Mucosa of descending colon (tissue), 3 donors: ENCODE results near the gene FGR. TPM values are rescaled to one million over a fixed set of nuclear protein-coding genes. Genes with fewer than 3 reads are reported as not detected.

Experiments
- ATAC-seq: fragments of 200-7000 bp; cut with Tn5 transposase; one replicate; pipeline ENCODE4 v1.9.1; 2020; ENCODE audit warnings: mild to moderate bottlenecking, moderate library complexity
- DNase-seq, 3 donors: peaks; one replicate each; pipeline ENCODE4 v3.0.0-alpha.2; 2020
- H3K36me3 ChIP-seq: fragments of 200-600 bp; one replicate; pipeline ENCODE4 v1.8.0; 2021; ENCODE audit warnings: low read depth, mild to moderate bottlenecking
- H3K4me1 ChIP-seq: fragments of 200-600 bp; one replicate; pipeline ENCODE4 v1.8.0; 2021; ENCODE audit warnings: low read depth, mild to moderate bottlenecking
- H3K4me3 ChIP-seq: fragments of 200-600 bp; one replicate; pipeline ENCODE4 v1.8.0; 2021; ENCODE audit warnings: mild to moderate bottlenecking
- H3K9me3 ChIP-seq: fragments of 200-600 bp; one replicate; pipeline ENCODE4 v1.8.0; 2021; ENCODE audit warnings: mild to moderate bottlenecking
- intact Hi-C, 2 donors: fragments of 100-400 bp; cut with DNase I in 1 of 2; cut with micrococcal nuclease in 1 of 2; formaldehyde crosslinking; loops; one replicate each; pipeline versions ENCODE4 v1.11.0 to v1.11.1; 2022; cut with DNase I, micrococcal nuclease
- total RNA-seq, 3 donors: library from RNA; stranded (reverse); fragmentation: NEBNext Ultra II Directional in 2 of 3; extraction: Animal tissue kit (Norgen Biotek cat#: 25700) in 2 of 3; gene quantifications; one replicate each; pipeline versions ENCODE4 v1.2.1 to v1.2.4, GENCODE V29; 2021 to 2023
- TF ChIP-seq, protein P1 (sequence below): fragments of 200-600 bp; IDR thresholded peaks from one replicate; pipeline ENCODE4 v1.8.0; 2022; ENCODE audit warnings: antibody characterized with exemption, mild to moderate bottlenecking
- donor health status: DM: no; HTN: no; CAD: no; lungs with moderate emphysema.
- donor health status: DM: no; HTN: no; CAD: no.
- donor health status: DM: no; HTN: yes; CAD: no.

Gene FGR
- total RNA-seq, 3 donors from 2014 or later, result 2.3 to 5.7 (median 5.3) TPM

- intact Hi-C loops, result no loop called here
- no peaks in the 10 kb centered on the region for H3K36me3 ChIP-seq
- H3K9me3 ChIP-seq, result no peaks in the 10 kb centered on the region
- DNase-seq, result no peak
- TF ChIP-seq, protein P1, sequence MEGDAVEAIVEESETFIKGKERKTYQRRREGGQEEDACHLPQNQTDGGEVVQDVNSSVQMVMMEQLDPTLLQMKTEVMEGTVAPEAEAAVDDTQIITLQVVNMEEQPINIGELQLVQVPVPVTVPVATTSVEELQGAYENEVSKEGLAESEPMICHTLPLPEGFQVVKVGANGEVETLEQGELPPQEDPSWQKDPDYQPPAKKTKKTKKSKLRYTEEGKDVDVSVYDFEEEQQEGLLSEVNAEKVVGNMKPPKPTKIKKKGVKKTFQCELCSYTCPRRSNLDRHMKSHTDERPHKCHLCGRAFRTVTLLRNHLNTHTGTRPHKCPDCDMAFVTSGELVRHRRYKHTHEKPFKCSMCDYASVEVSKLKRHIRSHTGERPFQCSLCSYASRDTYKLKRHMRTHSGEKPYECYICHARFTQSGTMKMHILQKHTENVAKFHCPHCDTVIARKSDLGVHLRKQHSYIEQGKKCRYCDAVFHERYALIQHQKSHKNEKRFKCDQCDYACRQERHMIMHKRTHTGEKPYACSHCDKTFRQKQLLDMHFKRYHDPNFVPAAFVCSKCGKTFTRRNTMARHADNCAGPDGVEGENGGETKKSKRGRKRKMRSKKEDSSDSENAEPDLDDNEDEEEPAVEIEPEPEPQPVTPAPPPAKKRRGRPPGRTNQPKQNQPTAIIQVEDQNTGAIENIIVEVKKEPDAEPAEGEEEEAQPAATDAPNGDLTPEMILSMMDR, result no peak
- H3K4me1 ChIP-seq, result peaks cover 17% of the 10 kb centered on the region
- H3K4me3 ChIP-seq, result no peak overlapping the region
- ATAC-seq, result no peak
Observed at GRCh38 chr1:27596986-27597385, 38.0 kb downstream of the FGR start.

DNA sequence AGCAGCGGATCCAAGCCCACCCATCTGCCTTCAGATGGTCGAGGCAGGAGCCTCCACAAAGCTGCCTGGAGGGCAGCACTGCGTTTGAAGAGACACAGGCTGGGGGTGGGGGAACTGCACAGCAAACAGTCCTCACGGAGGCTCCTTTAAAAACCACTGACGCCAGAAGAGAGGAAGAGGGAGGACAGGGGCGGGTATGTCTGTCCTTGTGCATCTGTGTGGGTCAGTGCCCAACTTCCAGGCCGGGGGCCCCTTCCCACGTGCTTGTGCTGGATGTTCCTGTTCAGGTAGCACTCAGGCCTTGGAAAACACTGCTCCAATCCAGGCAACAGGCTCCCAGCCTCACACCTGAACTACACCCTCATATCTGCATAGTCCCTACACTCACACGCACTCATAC lies 38.7 kb downstream of the FGR start:
- H3K4me1 ChIP-seq, result peaks cover 16% of the 10 kb centered on the region
- no peaks in the 10 kb centered on the region for H3K36me3 ChIP-seq
- H3K4me3 ChIP-seq, result no peak overlapping the region
- ATAC-seq, result no peak
- H3K9me3 ChIP-seq, result no peaks in the 10 kb centered on the region
- intact Hi-C loops, result no loop called here
- TF ChIP-seq, protein P1, result no peak
- DNase-seq, result no peak

DNA sequence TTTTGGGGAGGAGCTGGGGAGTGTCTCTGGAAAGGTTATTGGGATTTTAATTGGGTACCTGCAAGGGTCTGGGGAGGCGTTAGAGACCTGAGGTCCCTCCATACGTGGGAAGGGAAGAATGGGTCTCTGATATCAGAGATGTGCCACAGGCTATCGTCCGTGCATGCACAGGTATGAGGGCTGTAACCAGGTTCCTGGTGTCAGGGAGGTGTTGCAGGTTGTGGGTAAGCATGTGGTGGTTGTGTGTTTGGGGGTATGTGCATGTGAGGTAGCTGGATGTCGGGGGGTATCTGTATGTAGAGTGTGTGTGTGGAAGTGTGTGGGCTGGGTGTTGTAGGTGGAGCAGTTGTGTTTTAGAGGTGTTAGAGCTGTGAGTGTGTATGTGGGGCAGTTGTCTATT lies 39.4 kb downstream of the FGR start:
- Histone ChIP-seq H3K4me1 (peaks cover 21% of the 10 kb centered on the region), H3K36me3 (no peaks in the 10 kb centered on the region), H3K9me3 (no peaks in the 10 kb centered on the region), H3K4me3 (no peak overlapping the region)
- ATAC-seq (no peak), DNase-seq (no peak)
- TF ChIP-seq, protein P1, result no peak
- intact Hi-C loops, result no loop called here

DNA sequence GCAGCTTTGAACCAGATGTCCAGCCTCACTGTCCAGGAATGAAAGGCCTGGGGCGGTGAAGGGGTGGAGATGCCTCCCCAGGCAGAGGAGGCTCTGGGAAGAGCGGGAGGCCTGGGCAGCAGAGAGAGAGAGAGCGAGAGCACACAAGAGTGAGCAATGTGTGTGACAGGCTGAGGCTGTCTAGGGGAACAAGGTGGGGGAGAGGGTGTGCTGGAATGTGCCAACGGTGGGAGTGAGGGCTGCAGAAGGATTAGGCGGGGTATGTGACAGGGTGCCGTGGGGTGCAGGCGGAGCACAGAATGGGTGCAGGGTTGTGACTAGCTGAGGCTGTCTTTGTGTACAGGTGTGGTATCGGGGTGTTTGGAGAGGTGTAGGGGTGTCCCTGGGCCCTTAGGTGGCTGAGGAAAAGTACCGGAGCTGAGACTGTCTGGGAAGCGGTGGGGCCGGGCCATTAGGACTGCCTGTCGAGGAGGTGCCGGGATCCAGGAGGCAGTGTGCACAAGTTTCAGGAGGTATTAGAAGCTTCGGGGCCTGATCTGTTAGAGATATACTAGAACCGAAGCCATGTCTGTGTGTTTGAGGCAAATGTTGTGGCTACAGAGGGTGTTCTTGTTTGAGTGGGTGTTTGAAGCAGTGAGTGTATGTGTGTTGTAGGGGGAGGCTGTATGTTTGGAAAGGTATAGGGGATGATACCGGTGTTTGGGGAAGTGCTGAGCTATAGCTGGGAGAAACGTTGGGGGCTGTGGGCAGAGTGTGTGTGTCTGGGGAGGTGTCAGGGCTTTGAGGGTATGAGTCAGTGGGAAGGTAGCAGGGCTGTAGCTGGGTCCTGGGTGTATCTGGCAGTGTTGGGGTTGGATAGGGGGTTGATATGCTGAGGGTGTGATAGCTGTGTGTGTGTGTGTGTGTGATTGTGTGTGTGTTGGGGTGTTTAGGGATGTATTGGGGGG lies 40.1 kb downstream of the FGR start:
- Histone ChIP-seq H3K4me3 (no peak overlapping the region), H3K36me3 (no peaks in the 10 kb centered on the region), H3K9me3 (no peaks in the 10 kb centered on the region), H3K4me1 (peaks cover 21% of the 10 kb centered on the region)
- ATAC-seq (no peak), DNase-seq (no peak)
- TF ChIP-seq, protein P1, result no peak
- intact Hi-C loops, result no loop called here

GRCh38 chr1:27593678-27594563 lies 41.1 kb downstream of the FGR start:
- Histone ChIP-seq H3K36me3 (no peaks in the 10 kb centered on the region), H3K9me3 (no peaks in the 10 kb centered on the region), H3K4me1 (peaks cover 15% of the 10 kb centered on the region), H3K4me3 (no peak overlapping the region)
- no peak for ATAC-seq
- TF ChIP-seq, protein P1, result no peak
- DNase-seq, result no peak
- intact Hi-C loops, result no loop called here
